Islet of Langerhans (tissue), 1 donor: ENCODE measurements around the gene SPPL3.
"Not testable (repeated sequence)": the region's sequence is repeated elsewhere in the genome, so short reads cannot be mapped to it uniquely, and the experiment has no call there.

ENCODE experiments used
- FAIRE-seq: peaks from one replicate; lab custom pipeline; 2011; peaks lifted over from hg19 to GRCh38; lab: Jason Lieb, UNC

The SPPL3 gene

GRCh38 chr12:120842595-120842994 is 61.6 kb downstream of the SPPL3 start:
- no peak for FAIRE-seq

- no peak for FAIRE-seq
These were observed 62.6 kb downstream of the SPPL3 start for GRCh38 chr12:120841525-120841924.

GRCh38 chr12:120839503-120839902 is 64.7 kb downstream of the SPPL3 start:
- FAIRE-seq, result no peak

- not testable (repeated sequence) for FAIRE-seq
These were observed 65.4 kb downstream of the SPPL3 start for GRCh38 chr12:120838629-120839383.

- no peak for FAIRE-seq
These were observed 68.0 kb downstream of the SPPL3 start for GRCh38 chr12:120836114-120836684.

GRCh38 chr12:120835657-120836056 is 68.5 kb downstream of the SPPL3 start:
- no peak for FAIRE-seq

GRCh38 chr12:120835304-120835612 is 68.9 kb downstream of the SPPL3 start:
- no peak for FAIRE-seq

GRCh38 chr12:120834489-120835303 is 69.5 kb downstream of the SPPL3 start:
- peak; percentile 45 for FAIRE-seq

GRCh38 chr12:120833849-120834248 is 70.3 kb downstream of the SPPL3 start:
- FAIRE-seq, result no peak

- no peak for FAIRE-seq
These were observed 71.4 kb downstream of the SPPL3 start for GRCh38 chr12:120832737-120833136.

GRCh38 chr12:120831648-120832267 is 72.4 kb downstream of the SPPL3 start:
- FAIRE-seq, result no peak

GRCh38 chr12:120830966-120831365 is 73.2 kb downstream of the SPPL3 start:
- FAIRE-seq, result no peak

GRCh38 chr12:120830052-120830940 is 73.9 kb downstream of the SPPL3 start:
- FAIRE-seq, result no peak

- FAIRE-seq, result no peak
These were observed 77.8 kb downstream of the SPPL3 start for GRCh38 chr12:120826335-120826734.

GRCh38 chr12:120825337-120825736 is 78.8 kb downstream of the SPPL3 start:
- FAIRE-seq, result no peak

GRCh38 chr12:120822832-120823503 is 81.2 kb downstream of the SPPL3 start:
- FAIRE-seq, result no peak

- no peak for FAIRE-seq
These were observed 82.3 kb downstream of the SPPL3 start for GRCh38 chr12:120821878-120822277.

GRCh38 chr12:120820884-120821510 is 83.2 kb downstream of the SPPL3 start:
- no peak for FAIRE-seq

GRCh38 chr12:120818416-120818815 is 85.7 kb downstream of the SPPL3 start:
- FAIRE-seq, result no peak

GRCh38 chr12:120817559-120818330 is 86.4 kb downstream of the SPPL3 start:
- no peak for FAIRE-seq
